OCI-LY3 (cell line): ENCODE measurements around the gene PCSK6.

ENCODE experiments used
- H2AFZ ChIP-seq: fragments of 200-600, 300-600 bp; shearing (Covaris generic); 2 replicates; pipeline ENCODE4 v1.6.0; 2014; ENCODE audit warnings: antibody characterized with exemption, low read depth, low read length
- H3K27ac ChIP-seq: fragments of 200-600, 300-600 bp; sonication (generic); 2 replicates; pipeline ENCODE4 v1.5.1; 2014; ENCODE audit warnings: mild to moderate bottlenecking, low read length, moderate library complexity, mixed read lengths
- H3K27me3 ChIP-seq: fragments of 200-600, 300-600 bp; sonication (generic); 2 replicates; pipeline ENCODE4 v1.6.1; 2014; ENCODE audit warnings: low read depth, low read length, mixed read lengths
- H3K36me3 ChIP-seq: fragments of 200-600, 300-600 bp; sonication (generic); replicated peaks from 2 replicates; pipeline ENCODE3; 2014; ENCODE audit warnings: low read depth, low read length, mixed read lengths
- H3K4me1 ChIP-seq: fragments of 300-600, 200-600 bp; sonication (generic); 2 replicates; pipeline ENCODE4 v1.6.1; 2014; ENCODE audit warnings: low read length, mixed read lengths
- H3K4me2 ChIP-seq: fragments of 200-600, 300-600 bp; sonication (generic); 2 replicates; pipeline ENCODE4 v1.6.1; 2014; ENCODE audit warnings: low read length, mixed read lengths
- H3K4me3 ChIP-seq: fragments of 300-600, 200-600 bp; sonication (generic); 2 replicates; pipeline ENCODE4 v1.5.1; 2014; ENCODE audit warnings: antibody characterized with exemption, mild to moderate bottlenecking, low read length, moderate library complexity
- H3K79me2 ChIP-seq: fragments of 300-600, 200-600 bp; shearing (Covaris generic); 2 replicates; pipeline ENCODE4 v1.6.1; 2014; ENCODE audit warnings: mild to moderate bottlenecking, low read length, mixed read lengths
- H3K9ac ChIP-seq: fragments of 300-600, 200-600 bp; shearing (Covaris generic); 2 replicates; pipeline ENCODE4 v1.6.0; 2014; ENCODE audit warnings: mild to moderate bottlenecking, low read length, moderate library complexity
- H3K9me3 ChIP-seq: fragments of 200-600, 300-600 bp; shearing (Covaris generic); 2 replicates; pipeline ENCODE4 v1.6.1; 2014; ENCODE audit warnings: low read length, mixed read lengths; ENCODE audit not compliant: insufficient read depth
- H4K20me1 ChIP-seq: fragments of 200-600, 300-600 bp; sonication (generic); 2 replicates; pipeline ENCODE4 v1.6.1; 2016; ENCODE audit warnings: low read length, mixed read lengths; ENCODE audit not compliant: insufficient read depth
- EZH2phosphoT487 ChIP-seq: fragments of 200-600 bp; shearing (Covaris generic); IDR thresholded peaks from 2 replicates; pipeline ENCODE4 v1.6.1; 2018; ENCODE audit warnings: antibody characterized with exemption, mixed run types, low read depth
- TF ChIP-seq, protein P1 (sequence below): fragments of 200-600, 300-600 bp; sonication (generic); IDR thresholded peaks from 2 replicates; pipeline ENCODE4 v1.5.1; 2014; ENCODE audit warnings: antibody characterized with exemption, low read length, low read depth

Gene PCSK6

DNA sequence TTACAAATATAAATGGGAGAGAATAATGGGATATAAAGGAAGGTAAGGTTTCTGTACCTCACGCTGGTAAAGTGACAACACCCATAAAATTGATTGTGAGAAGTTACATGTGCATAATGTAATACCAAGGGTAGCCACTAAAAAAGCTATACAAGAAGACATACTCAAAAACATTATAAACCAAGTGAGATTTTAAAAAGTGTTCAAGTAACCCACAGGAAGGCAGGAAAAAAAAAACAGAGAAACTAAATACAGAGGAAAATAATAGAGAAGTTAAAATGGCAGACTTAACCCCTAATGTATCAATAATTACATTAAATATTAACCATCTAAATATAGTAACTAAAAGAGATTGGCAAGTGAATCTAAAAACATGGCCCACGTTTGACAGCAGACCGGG, 76.3 kb downstream of the PCSK6 start:
- no peak for TF ChIP-seq EZH2phosphoT487
- TF ChIP-seq, protein P1, sequence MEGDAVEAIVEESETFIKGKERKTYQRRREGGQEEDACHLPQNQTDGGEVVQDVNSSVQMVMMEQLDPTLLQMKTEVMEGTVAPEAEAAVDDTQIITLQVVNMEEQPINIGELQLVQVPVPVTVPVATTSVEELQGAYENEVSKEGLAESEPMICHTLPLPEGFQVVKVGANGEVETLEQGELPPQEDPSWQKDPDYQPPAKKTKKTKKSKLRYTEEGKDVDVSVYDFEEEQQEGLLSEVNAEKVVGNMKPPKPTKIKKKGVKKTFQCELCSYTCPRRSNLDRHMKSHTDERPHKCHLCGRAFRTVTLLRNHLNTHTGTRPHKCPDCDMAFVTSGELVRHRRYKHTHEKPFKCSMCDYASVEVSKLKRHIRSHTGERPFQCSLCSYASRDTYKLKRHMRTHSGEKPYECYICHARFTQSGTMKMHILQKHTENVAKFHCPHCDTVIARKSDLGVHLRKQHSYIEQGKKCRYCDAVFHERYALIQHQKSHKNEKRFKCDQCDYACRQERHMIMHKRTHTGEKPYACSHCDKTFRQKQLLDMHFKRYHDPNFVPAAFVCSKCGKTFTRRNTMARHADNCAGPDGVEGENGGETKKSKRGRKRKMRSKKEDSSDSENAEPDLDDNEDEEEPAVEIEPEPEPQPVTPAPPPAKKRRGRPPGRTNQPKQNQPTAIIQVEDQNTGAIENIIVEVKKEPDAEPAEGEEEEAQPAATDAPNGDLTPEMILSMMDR: no peak

DNA sequence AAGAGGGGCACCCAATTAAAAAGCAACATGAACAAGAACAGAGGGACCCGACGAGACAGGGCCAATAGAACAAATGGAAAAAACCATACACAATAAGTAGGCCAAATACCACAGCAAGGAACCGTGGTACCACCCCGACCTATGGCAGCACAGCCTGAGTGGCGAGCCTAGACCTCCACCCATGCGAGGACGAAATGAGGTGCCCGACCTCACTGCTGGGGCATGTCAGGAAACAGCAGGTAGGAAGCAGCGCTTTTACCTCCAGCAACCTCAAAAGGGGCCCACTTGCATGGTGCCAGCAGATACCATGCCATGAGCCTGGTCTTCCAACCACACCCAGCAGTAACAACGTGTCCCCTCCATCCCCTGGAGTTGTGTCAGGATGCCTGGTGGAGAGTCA, 77.9 kb downstream of the PCSK6 start:
- Histone ChIP-seq H3K4me3 (no peak overlapping the region), H3K9ac (no peak overlapping the region), H3K9me3 (no peaks in the 10 kb centered on the region), H3K4me2 (no peak overlapping the region), H3K4me1 (peaks cover 17% of the 10 kb centered on the region), H3K36me3 (no peaks in the 10 kb centered on the region), H2AFZ (no peak overlapping the region), H3K27ac (no peak overlapping the region), H3K79me2 (no peaks in the 10 kb centered on the region), H4K20me1 (peaks cover 7% of the 10 kb centered on the region; the same call in 1 of the 2 replicates), H3K27me3 (peaks cover 39% of the 10 kb centered on the region)
- TF ChIP-seq EZH2phosphoT487: no peak
- TF ChIP-seq, protein P1: no peak

More for the DNA sequence above, 76.3 kb downstream of the PCSK6 start:
- no peaks in the 10 kb centered on the region for H4K20me1 ChIP-seq
- H3K27me3 ChIP-seq: peaks cover 34% of the 10 kb centered on the region
- H2AFZ ChIP-seq: no peak overlapping the region
- H3K9me3 ChIP-seq: no peaks in the 10 kb centered on the region
- no peak overlapping the region for H3K27ac ChIP-seq
- H3K4me2 ChIP-seq: no peak overlapping the region
- H3K79me2 ChIP-seq: no peaks in the 10 kb centered on the region
- H3K4me1 ChIP-seq: 0 out of 2 replicates have a peak, but pooled peaks cover under 1% of the 10 kb centered on the region
- no peaks in the 10 kb centered on the region for H3K36me3 ChIP-seq
- no peak overlapping the region for H3K9ac ChIP-seq
- no peak overlapping the region for H3K4me3 ChIP-seq

- H3K27ac ChIP-seq: no peak overlapping the region
- no peak overlapping the region for H3K4me3 ChIP-seq
- H2AFZ ChIP-seq: no peak overlapping the region
- H3K36me3 ChIP-seq: no peaks in the 10 kb centered on the region
- no peaks in the 10 kb centered on the region for H3K9me3 ChIP-seq
- H3K4me1 ChIP-seq: peaks cover 17% of the 10 kb centered on the region
- H3K27me3 ChIP-seq: peaks cover 44% of the 10 kb centered on the region
- TF ChIP-seq, protein P1: no peak
- no peak for TF ChIP-seq EZH2phosphoT487
- H3K79me2 ChIP-seq: no peaks in the 10 kb centered on the region
- H3K9ac ChIP-seq: no peak overlapping the region
- no peak overlapping the region for H3K4me2 ChIP-seq
- peaks cover 7% of the 10 kb centered on the region; the same call in 1 of the 2 replicates for H4K20me1 ChIP-seq
These were observed 78.4 kb downstream of the PCSK6 start for GRCh38 chr15:101411085-101411484.

- Histone ChIP-seq H3K9me3 (no peaks in the 10 kb centered on the region), H3K9ac (no peak overlapping the region), H3K4me1 (peaks cover 17% of the 10 kb centered on the region), H3K4me2 (no peak overlapping the region), H3K79me2 (no peaks in the 10 kb centered on the region), H3K4me3 (no peak overlapping the region), H4K20me1 (peaks cover 7% of the 10 kb centered on the region; the same call in 1 of the 2 replicates), H3K27ac (no peak overlapping the region), H3K27me3 (peaks cover 45% of the 10 kb centered on the region), H2AFZ (no peak overlapping the region), H3K36me3 (no peaks in the 10 kb centered on the region)
- TF ChIP-seq, protein P1: no peak
- TF ChIP-seq EZH2phosphoT487: no peak
These were observed 78.9 kb downstream of the PCSK6 start for GRCh38 chr15:101410612-101411011.
